Neural cell (in vitro differentiated cells): ENCODE measurements around the gene CEP72.

ENCODE experiments used
- CTCF ChIP-seq: fragments of 450-650 bp; IDR thresholded peaks from 2 replicates; pipeline ENCODE4 v1.5.1; 2014; ENCODE audit warnings: antibody characterized with exemption, mild to moderate bottlenecking, moderate library complexity; ENCODE audit not compliant: poor library complexity, severe bottlenecking
- EP300 ChIP-seq: fragments of 450-650 bp; conservative IDR thresholded peaks from 2 replicates; pipeline ENCODE4 v1.6.1; 2014; ENCODE audit warnings: antibody characterized with exemption, mild to moderate bottlenecking, moderate library complexity; ENCODE audit not compliant: poor library complexity, severe bottlenecking
- POLR2AphosphoS5 ChIP-seq: IDR thresholded peaks from 2 replicates; pipeline ENCODE4 v1.6.1; 2012
- RAD21 ChIP-seq: fragments of 450-650 bp; conservative IDR thresholded peaks from 2 replicates; pipeline ENCODE4 v1.6.1; 2014; ENCODE audit warnings: antibody characterized with exemption, mild to moderate bottlenecking, moderate library complexity

GRCh38 chr5:585962-586628 is 26.0 kb upstream of the CEP72 start:
- TF ChIP-seq CTCF (no peak), POLR2AphosphoS5 (no peak), RAD21 (no peak), EP300 (no peak)
